ENCODE measurements around the gene TPM2.
A peak's percentile ranks its signal among the peaks of the same experiment; 100 is the strongest.

The TPM2 gene

GRCh38 chr9:35695943-35696401 lies 6.2 kb upstream of the TPM2 start:
- H3K27me3 ChIP-seq = no peaks in the 10 kb centered on the region
- TF ChIP-seq CTCF (IDR thresholded peaks at IDR 0.05; ENCODE audit: low read depth, low read length) = no peak
- no peak for DNase-seq
- H3K4me3 ChIP-seq (ENCODE audit: low read depth, low read length) = no peak overlapping the region
- H3K4me1 ChIP-seq = no peaks in the 10 kb centered on the region
- peaks cover 40% of the 10 kb centered on the region for H3K36me3 ChIP-seq
- H3K9me3 ChIP-seq = no peaks in the 10 kb centered on the region

- H3K4me1 ChIP-seq = no peaks in the 10 kb centered on the region; the same call in 1 of the 2 replicates
- DNase-seq = no peak
- H3K4me3 ChIP-seq (ENCODE audit: low read depth, low read length) = no peak overlapping the region
- peaks cover 1% of the 10 kb centered on the region for H3K36me3 ChIP-seq
- H3K9me3 ChIP-seq = no peaks in the 10 kb centered on the region
- no peak for TF ChIP-seq CTCF (IDR thresholded peaks at IDR 0.05; ENCODE audit: low read depth, low read length)
- H3K27me3 ChIP-seq = no peaks in the 10 kb centered on the region
These were observed 2.1 kb upstream of the TPM2 start for GRCh38 chr9:35691757-35692301.

DNA sequence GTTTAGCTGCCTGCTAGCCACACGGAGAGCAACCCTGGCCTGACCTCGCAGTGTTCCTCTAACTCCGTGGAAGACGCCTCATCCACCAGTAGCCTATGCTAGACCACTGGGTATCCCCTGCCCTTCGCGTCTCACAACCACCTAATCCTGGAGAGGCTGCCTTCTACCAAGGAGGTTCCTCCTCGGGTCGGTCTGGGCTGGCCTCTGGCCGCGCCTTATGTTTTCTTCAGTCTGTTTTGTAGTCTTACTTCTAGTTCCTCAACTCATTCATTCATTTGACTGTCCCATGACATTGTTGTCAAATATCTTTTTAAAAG lies 1.6 kb upstream of the TPM2 start:
- H3K4me3 ChIP-seq (ENCODE audit: low read depth, low read length) = peak overlapping the region; percentile 74
- H3K4me1 ChIP-seq = no peaks in the 10 kb centered on the region; the same call in 1 of the 2 replicates
- no peaks in the 10 kb centered on the region; the same call in 1 of the 2 replicates for H3K36me3 ChIP-seq
- H3K27me3 ChIP-seq = no peaks in the 10 kb centered on the region
- no peaks in the 10 kb centered on the region for H3K9me3 ChIP-seq
- DNase-seq = no peak
- TF ChIP-seq CTCF (IDR thresholded peaks at IDR 0.05; ENCODE audit: low read depth, low read length) = no peak

DNA sequence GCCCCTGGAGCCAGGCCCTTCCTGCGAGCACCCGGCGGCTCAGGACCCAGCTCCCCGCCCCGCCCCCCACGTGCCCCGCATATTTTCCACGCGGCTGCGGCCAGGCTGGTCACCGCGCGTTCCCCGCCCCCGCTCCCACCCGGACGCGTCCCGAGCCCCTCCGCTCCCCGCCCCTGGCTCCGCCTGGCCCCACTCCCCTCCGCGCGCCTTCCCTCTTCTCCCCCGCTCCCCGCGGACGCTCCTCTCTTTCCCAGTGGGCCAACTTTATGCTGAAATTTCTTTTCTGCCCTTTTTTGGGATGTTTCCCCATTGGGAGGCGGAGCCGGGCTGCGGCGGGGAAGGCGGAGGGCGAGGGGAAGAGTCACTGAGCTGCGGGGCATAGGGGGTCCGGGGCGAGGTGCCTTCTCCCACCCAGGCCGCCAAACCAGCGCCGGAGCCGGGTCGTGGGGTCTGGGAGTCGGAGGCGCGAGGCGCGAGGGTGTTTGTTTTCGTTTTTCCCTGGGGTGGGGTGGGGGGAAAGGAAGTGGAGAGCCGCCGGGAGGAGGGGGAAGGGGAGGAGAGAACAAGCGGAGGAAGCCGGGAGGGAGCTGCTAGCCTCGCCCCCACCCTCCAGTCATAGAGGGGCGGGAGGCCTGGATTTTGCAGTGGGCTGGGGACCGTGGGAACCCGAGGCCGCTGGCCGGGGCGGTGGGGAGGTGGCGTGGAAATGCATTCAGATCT lies 1.0 kb upstream of the TPM2 start:
- Histone ChIP-seq H3K4me3 (ENCODE audit: low read depth, low read length) (peak overlapping the region; percentile 74), H3K36me3 (no peaks in the 10 kb centered on the region), H3K9me3 (no peaks in the 10 kb centered on the region), H3K4me1 (no peaks in the 10 kb centered on the region; the same call in 1 of the 2 replicates), H3K27me3 (no peaks in the 10 kb centered on the region)
- TF ChIP-seq CTCF (IDR thresholded peaks at IDR 0.05; ENCODE audit: low read depth, low read length) = no peak
- DNase-seq = peak; percentile 60

- no peaks in the 10 kb centered on the region for H3K9me3 ChIP-seq
- H3K27me3 ChIP-seq = no peaks in the 10 kb centered on the region
- no peaks in the 10 kb centered on the region; the same call in 1 of the 2 replicates for H3K4me1 ChIP-seq
- H3K4me3 ChIP-seq (ENCODE audit: low read depth, low read length) = peak overlapping the region; percentile 74
- DNase-seq = no peak
- H3K36me3 ChIP-seq = no peaks in the 10 kb centered on the region
- TF ChIP-seq CTCF (IDR thresholded peaks at IDR 0.05; ENCODE audit: low read depth, low read length) = no peak
These were observed 529 bp upstream of the TPM2 start for GRCh38 chr9:35690294-35690613.

Measured in BE2C (cell line).